Body of pancreas (tissue), 4 donors: Measurements from ENCODE around the gene ZBTB48. TPM values are rescaled to one million over a fixed set of nuclear protein-coding genes. Genes with fewer than 3 reads are reported as not detected.

ENCODE experiments used
- ATAC-seq: fragments of 150-250 bp; one replicate; pipeline ENCODE4 v1.9.1; 2016
- DNase-seq, 4 donors: peaks; one replicate each; pipeline ENCODE4 v3.0.0-alpha.2; 2019
- H3K27ac ChIP-seq, 4 donors: fragments of 200-600 bp; sonication (generic); 1 replicate in 3 of 4; 2 replicates in 1 of 4; pipeline versions ENCODE4 v1.5.1 to v1.6.1; 2016 to 2019; ENCODE audit warnings: mild to moderate bottlenecking in 1 of 4, mixed read lengths in 1 of 4, moderate library complexity in 1 of 4
- H3K27me3 ChIP-seq, 2 donors: fragments of 200-600 bp; sonication (generic); one replicate each; pipeline ENCODE4 v1.6.0; 2016; ENCODE audit warnings: mild to moderate bottlenecking in 1 of 2
- H3K36me3 ChIP-seq, 2 donors: fragments of 200-600 bp; sonication (generic); replicated peaks in 1 of 2; 2 replicates each; pipeline ENCODE4 v1.5.1; 2016; ENCODE audit warnings: low read depth in 2 of 2; ENCODE audit not compliant: insufficient read depth in 1 of 2
- H3K4me1 ChIP-seq: fragments of 200-600 bp; sonication (generic); one replicate; pipeline ENCODE4 v1.6.0; 2016
- H3K4me3 ChIP-seq, 2 donors: fragments of 200-600 bp; sonication (generic); 1 replicate in 1 of 2; 2 replicates in 1 of 2; pipeline ENCODE4 v1.5.1; 2016 to 2019
- H3K9me3 ChIP-seq, 3 donors: fragments of 200-600 bp; sonication (generic); 1 replicate in 2 of 3; 2 replicates in 1 of 3; pipeline ENCODE4 v1.5.1; 2016
- CTCF ChIP-seq, 7 experiments: fragments of 450-650 bp in 4 of 7; fragments of 200-600 bp in 3 of 7; sonication (generic) in 3 of 7; IDR thresholded peaks; one replicate each; pipeline ENCODE4 v1.5.1; 2016 to 2019; ENCODE audit warnings: antibody characterized with exemption in 7 of 7
- POLR2A ChIP-seq, 3 donors: fragments of 450-650 bp; IDR thresholded peaks; one replicate each; pipeline ENCODE4 v1.6.1; 2016; ENCODE audit warnings: antibody characterized with exemption in 3 of 3, mild to moderate bottlenecking in 2 of 3
- WGBS, 2 donors: methylation state at CpG; one replicate each; pipeline ENCODE4 v1.1.5; 2017; 5-methylcytosine and 5-hydroxymethylcytosine counted together
- intact Hi-C: fragments of 100-400 bp; cut with DNase I; formaldehyde crosslinking; loops from one replicate; pipeline ENCODE4 v1.15.1; 2023
- total RNA-seq, 2 donors: library from RNA; depleted of rRNA; stranded (reverse); fragments of >200 nt; gene quantifications; one replicate each; pipeline ENCODE4 v1.1.0, GENCODE V29; 2016

ZBTB48 gene
- total RNA-seq: 10 to 100 TPM; 17.4 to 37.6 TPM

GRCh38 chr1:6579374-6580118 is at the start of gene ZBTB48:
TSS of gene ZBTB48 (plus strand) at chr1:6579994. CDS start at chr1:6580610, 616 bp downstream.
- TF ChIP-seq POLR2A (IDR thresholded peaks at IDR 0.05) (peak; percentile 70 to 95 (median 90)), CTCF (IDR thresholded peaks at IDR 0.05) (no peak)
- Histone ChIP-seq H3K4me3 (peak within 1 kb of the TSS; percentile 63 to 96), H3K27ac (peak within 1 kb of the TSS; percentile 88 to 97 (median 94)), H3K36me3 (no peaks in the 10 kb centered on the region), H3K9me3 (no peaks in the 10 kb centered on the region), H3K27me3 (no peaks in the 10 kb centered on the region), H3K4me1 (peaks cover 38% of the 10 kb centered on the region)
- intact Hi-C loops: no loop called here
- ATAC-seq (peak; percentile 97), DNase-seq (peak; percentile 99 to 100 (median 100))
- 0 to 16% methylated on average over 10 to 43 of the region's 58 CpGs for whole genome bisulfite sequencing, 2 donors

DNA sequence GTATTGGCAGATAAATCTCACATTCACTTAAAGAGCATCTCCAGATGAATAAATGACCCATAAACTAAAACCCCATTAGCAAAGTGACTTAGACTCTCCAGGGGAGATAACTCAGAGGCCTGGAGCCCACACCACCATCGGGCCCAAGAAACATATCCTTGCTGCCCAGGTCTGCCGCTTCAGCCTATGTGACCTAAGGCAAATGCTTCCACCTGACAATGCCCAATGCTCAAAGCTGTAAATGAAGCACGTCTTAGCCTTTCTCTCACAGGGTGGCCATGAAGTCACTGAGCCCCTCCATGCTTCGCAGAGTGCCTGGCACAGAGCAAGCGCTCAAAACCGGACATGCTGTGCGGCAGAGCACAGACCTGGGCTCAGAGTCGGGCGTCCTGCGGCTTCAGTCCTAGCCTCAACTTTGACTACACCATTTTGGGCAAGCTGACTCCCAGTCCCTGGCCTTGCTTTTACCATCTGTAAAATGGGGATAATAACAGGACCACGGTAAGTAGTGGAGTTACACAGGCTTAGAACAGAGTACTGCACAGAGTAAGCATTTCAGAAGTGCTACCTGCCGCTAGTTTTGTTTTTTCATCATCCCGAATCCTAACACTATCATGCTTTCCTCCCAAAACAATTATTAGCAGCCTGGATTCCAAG is 49.2 kb upstream of the ZBTB48 start:
- Histone ChIP-seq H3K36me3 (peaks cover 23 to 39% of the 10 kb centered on the region in 2 donors), H3K4me3 (no peak overlapping the region), H3K27me3 (no peaks in the 10 kb centered on the region), H3K9me3 (no peaks in the 10 kb centered on the region), H3K27ac (no peak overlapping the region), H3K4me1 (no peaks in the 10 kb centered on the region)
- no peak for TF ChIP-seq CTCF (IDR thresholded peaks at IDR 0.05)
- no peak for TF ChIP-seq POLR2A (IDR thresholded peaks at IDR 0.05)
- WGBS, 2 donors: 94 to 97% methylated on average over 13 of the region's 13 CpGs
- DNase-seq (no peak), ATAC-seq (no peak)
- intact Hi-C loops: no loop called here

DNA sequence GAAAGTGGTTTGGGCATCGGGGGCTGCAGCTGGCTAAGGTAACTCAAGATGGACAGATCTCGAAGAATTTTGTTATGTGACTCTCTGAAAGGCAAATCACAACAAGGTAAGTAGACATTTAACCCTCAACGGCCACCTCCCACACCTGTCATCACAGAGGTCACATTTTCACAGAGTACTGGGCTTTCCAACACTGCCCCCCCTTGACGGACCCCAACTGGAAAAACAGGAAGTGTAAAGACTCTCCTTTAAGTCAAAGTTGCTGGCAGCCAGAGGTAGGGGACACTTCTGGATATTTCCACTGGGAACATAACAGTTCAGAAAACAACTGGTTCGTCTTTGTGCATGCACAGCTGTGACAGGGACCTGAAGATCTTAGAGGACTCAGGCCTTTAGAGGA is 47.8 kb upstream of the ZBTB48 start:
- H3K9me3 ChIP-seq: no peaks in the 10 kb centered on the region
- no peak for ATAC-seq
- peaks cover 23 to 31% of the 10 kb centered on the region in 2 donors for H3K36me3 ChIP-seq
- no peak overlapping the region for H3K27ac ChIP-seq
- WGBS, 2 donors: 82 to 83% methylated on average over 5 of the region's 5 CpGs
- no peaks in the 10 kb centered on the region for H3K27me3 ChIP-seq
- TF ChIP-seq POLR2A (IDR thresholded peaks at IDR 0.05) (no peak), CTCF (IDR thresholded peaks at IDR 0.05) (no peak)
- intact Hi-C loops: no loop called here
- H3K4me3 ChIP-seq: no peak overlapping the region
- H3K4me1 ChIP-seq: no peaks in the 10 kb centered on the region
- no peak for DNase-seq

DNA sequence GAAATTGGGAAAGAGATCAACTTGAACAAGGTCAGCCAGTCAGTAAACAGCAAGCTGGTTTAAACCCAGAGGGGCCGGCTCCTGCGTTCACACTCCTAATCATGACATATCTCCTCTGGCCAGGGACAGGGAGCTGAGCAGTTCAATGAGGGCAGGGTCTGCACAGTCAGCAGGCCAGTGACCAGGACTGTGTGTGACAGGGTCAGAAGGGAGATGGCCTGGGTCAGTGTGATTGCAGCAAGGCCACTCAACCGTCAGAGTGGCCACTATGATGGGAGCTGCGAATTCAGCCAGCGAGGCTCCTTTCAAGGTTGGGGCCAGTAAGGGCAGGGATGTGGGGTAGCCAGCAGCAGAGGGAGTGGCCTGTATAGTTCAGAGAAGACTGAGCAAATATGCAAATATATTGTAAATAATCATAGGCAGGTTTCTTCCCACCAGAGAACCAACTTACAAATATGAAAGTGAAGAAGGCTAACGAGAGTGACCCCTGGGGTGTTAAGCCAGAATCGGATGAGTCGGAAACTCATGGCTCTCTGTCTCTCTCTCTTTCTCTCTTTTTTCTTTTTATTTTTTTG is 45.5 kb upstream of the ZBTB48 start:
- intact Hi-C loops: no loop called here
- no peak for DNase-seq
- TF ChIP-seq CTCF (IDR thresholded peaks at IDR 0.05) (no peak), POLR2A (IDR thresholded peaks at IDR 0.05) (no peak)

More for the DNA sequence above, 45.5 kb upstream of the ZBTB48 start:
- H3K27ac ChIP-seq: no peak overlapping the region
- no peaks in the 10 kb centered on the region for H3K27me3 ChIP-seq
- no peak for ATAC-seq
- peaks cover 15 to 22% of the 10 kb centered on the region in 2 donors for H3K36me3 ChIP-seq
- WGBS, 2 donors: 81 to 85% methylated on average over 7 to 8 of the region's 8 CpGs
- H3K4me1 ChIP-seq: no peaks in the 10 kb centered on the region
- H3K4me3 ChIP-seq: no peak overlapping the region
- no peaks in the 10 kb centered on the region for H3K9me3 ChIP-seq
